Endothelial cell (in vitro differentiated cells): ENCODE data around the gene ATRIP. TPM values are rescaled to one million over a fixed set of nuclear protein-coding genes. Genes with fewer than 3 reads are reported as not detected.

Experiments
- DNase-seq: peaks from one replicate; pipeline ENCODE4 v3.0.0; 2021; ENCODE audit warnings: low spot score
- H3K27ac Mint-ChIP-seq: one replicate; pipeline ENCODE4 v1.8.0; 2021; ENCODE audit warnings: mixed read lengths, inconsistent platforms; ENCODE audit not compliant: unreplicated experiment
- H3K27me3 Mint-ChIP-seq: one replicate; pipeline ENCODE4 v1.8.0; 2021; ENCODE audit warnings: mild to moderate bottlenecking, moderate library complexity, mixed read lengths, inconsistent platforms; ENCODE audit not compliant: unreplicated experiment
- H3K36me3 Mint-ChIP-seq: one replicate; pipeline ENCODE4 v1.8.0; 2021; ENCODE audit warnings: mild to moderate bottlenecking, low read depth, mixed read lengths, inconsistent platforms; ENCODE audit not compliant: unreplicated experiment
- H3K4me1 Mint-ChIP-seq: one replicate; pipeline ENCODE4 v1.8.0; 2021; ENCODE audit warnings: mild to moderate bottlenecking, mixed read lengths, inconsistent platforms; ENCODE audit not compliant: unreplicated experiment
- H3K4me3 Mint-ChIP-seq: one replicate; pipeline ENCODE4 v1.8.0; 2021; ENCODE audit warnings: mild to moderate bottlenecking, mixed read lengths, inconsistent platforms; ENCODE audit not compliant: unreplicated experiment
- H3K9me3 Mint-ChIP-seq: one replicate; pipeline ENCODE4 v1.8.0; 2021; ENCODE audit warnings: mixed read lengths, inconsistent platforms; ENCODE audit not compliant: unreplicated experiment
- total RNA-seq: library from RNA; stranded (reverse); fragmentation: NEBNext Ultra II Directional; extraction: Animal tissue kit (Norgen Biotek cat#: 25700); gene quantifications from one replicate; pipeline ENCODE4 v1.2.1, GENCODE V29; 2021; ENCODE audit not compliant: unreplicated experiment
- TF ChIP-seq, protein P1 (sequence below): fragments of 200-600 bp; sonication (generic); IDR thresholded peaks from one replicate; pipeline ENCODE4 v1.5.0; 2021; ENCODE audit warnings: antibody characterized with exemption; ENCODE audit not compliant: unreplicated experiment

Gene ATRIP
- total RNA-seq, 1 donor from 2014 or later: 11.2 TPM

DNA sequence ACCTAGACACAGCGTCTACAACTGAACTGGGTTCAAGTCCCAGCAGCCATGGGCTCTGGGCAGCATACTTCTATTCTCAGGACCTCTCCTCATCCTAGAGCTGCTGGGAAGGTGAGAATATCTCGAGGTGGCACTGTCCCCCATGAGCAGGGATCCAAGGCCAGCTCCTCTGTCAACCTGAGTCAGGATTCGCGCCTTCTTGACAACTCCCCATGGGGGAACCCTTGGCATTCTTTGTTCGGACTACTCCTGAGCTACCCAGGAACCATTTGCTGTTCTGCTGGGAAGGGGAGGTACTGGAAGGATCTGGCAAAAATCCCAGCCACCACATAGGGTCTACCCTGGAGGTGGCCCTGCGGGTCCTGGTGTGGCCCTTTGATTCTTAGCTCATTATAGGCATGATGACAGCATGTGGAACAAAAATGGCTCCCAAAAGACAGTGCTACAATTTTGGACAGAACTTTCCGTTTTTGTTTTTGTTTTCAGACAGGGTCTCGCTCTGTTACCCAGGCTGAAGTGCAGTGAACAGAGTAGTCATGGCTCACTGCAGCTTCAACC lies 38.9 kb upstream of the ATRIP start:
- H3K4me3 Mint-ChIP-seq: no peak overlapping the region
- H3K4me1 Mint-ChIP-seq: peaks cover 10% of the 10 kb centered on the region
- H3K27ac Mint-ChIP-seq: peak overlapping the region; percentile 48
- peaks cover 38% of the 10 kb centered on the region for H3K36me3 Mint-ChIP-seq
- peaks cover 2% of the 10 kb centered on the region for H3K27me3 Mint-ChIP-seq
- DNase-seq: peak; percentile 2
- TF ChIP-seq, protein P1, sequence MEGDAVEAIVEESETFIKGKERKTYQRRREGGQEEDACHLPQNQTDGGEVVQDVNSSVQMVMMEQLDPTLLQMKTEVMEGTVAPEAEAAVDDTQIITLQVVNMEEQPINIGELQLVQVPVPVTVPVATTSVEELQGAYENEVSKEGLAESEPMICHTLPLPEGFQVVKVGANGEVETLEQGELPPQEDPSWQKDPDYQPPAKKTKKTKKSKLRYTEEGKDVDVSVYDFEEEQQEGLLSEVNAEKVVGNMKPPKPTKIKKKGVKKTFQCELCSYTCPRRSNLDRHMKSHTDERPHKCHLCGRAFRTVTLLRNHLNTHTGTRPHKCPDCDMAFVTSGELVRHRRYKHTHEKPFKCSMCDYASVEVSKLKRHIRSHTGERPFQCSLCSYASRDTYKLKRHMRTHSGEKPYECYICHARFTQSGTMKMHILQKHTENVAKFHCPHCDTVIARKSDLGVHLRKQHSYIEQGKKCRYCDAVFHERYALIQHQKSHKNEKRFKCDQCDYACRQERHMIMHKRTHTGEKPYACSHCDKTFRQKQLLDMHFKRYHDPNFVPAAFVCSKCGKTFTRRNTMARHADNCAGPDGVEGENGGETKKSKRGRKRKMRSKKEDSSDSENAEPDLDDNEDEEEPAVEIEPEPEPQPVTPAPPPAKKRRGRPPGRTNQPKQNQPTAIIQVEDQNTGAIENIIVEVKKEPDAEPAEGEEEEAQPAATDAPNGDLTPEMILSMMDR: no peak
- H3K9me3 Mint-ChIP-seq: no peaks in the 10 kb centered on the region

DNA sequence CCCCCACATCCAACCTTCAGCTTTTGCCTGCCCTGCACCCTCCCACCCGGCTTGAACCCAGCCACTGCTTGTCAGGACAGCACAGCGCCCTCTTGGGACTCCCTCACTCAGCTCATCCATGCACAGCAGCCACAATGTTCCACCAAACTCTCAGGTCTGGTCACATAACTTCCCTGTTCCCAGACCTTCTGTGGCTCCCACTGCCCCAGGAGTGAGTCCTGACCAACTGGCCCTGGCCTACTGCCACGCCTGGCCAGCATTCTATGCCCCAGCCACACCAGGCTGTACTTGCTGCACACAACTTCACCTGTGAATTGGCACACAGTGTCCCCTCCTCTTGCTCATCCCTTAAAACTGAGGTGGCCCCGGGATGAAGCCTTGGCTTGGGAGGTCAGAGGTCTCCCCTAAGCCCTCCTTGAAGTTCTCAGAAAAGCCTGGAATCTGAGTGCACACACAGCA lies 37.7 kb upstream of the ATRIP start:
- H3K36me3 Mint-ChIP-seq: peaks cover 40% of the 10 kb centered on the region
- no peaks in the 10 kb centered on the region for H3K9me3 Mint-ChIP-seq
- TF ChIP-seq, protein P1: no peak
- DNase-seq: no peak
- peaks cover 10% of the 10 kb centered on the region for H3K4me1 Mint-ChIP-seq
- peaks cover 4% of the 10 kb centered on the region for H3K27me3 Mint-ChIP-seq
- H3K4me3 Mint-ChIP-seq: no peak overlapping the region
- H3K27ac Mint-ChIP-seq: no peak overlapping the region

DNA sequence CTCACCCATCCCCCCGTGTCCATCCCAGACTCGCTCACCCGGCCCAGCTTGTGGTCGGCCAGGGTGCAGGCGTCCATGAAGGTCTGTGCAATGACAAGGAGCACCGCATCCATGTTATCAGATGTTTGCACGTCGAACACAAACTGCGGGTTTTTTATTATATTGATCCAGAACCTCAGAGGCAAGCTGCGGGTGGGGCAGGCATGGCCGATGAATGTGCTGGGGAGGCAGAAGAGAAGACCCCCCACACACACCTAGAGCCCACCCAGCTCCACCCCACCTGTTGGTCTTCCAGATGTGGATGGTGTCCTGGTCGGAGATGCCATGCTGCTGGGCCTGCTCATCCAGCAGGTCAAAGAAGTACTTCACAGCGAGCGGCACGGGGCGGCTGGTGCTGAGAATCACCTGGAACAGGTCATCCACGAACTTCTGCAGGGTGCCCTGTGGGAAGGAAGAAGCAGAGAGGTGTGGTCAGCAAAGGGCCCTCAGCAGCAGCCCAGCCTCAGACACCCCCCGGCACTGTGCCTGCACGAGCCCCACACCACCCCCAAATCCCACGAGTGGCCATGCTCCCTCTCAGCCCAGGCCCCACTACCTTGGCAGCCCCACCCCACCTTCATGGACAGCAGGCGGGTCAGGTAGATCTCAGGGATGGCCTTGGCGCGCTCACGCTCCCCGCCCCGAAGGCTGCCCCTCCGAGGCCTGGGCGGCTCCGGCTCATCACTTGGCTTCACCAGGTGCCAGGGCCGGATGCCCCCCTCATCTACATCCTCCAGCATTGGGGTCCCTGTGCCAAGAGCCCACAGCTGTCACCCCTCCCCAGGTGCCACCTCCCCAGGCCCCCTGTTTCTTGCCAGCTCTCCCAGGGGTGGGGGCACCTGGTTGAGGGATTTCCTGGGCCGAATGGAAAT lies 37.0 kb upstream of the ATRIP start:
- peaks cover 4% of the 10 kb centered on the region for H3K27me3 Mint-ChIP-seq
- no peak overlapping the region for H3K27ac Mint-ChIP-seq
- no peak for DNase-seq
- peaks cover 10% of the 10 kb centered on the region for H3K4me1 Mint-ChIP-seq
- H3K36me3 Mint-ChIP-seq: peaks cover 37% of the 10 kb centered on the region
- TF ChIP-seq, protein P1: no peak
- H3K4me3 Mint-ChIP-seq: no peak overlapping the region
- H3K9me3 Mint-ChIP-seq: no peaks in the 10 kb centered on the region

DNA sequence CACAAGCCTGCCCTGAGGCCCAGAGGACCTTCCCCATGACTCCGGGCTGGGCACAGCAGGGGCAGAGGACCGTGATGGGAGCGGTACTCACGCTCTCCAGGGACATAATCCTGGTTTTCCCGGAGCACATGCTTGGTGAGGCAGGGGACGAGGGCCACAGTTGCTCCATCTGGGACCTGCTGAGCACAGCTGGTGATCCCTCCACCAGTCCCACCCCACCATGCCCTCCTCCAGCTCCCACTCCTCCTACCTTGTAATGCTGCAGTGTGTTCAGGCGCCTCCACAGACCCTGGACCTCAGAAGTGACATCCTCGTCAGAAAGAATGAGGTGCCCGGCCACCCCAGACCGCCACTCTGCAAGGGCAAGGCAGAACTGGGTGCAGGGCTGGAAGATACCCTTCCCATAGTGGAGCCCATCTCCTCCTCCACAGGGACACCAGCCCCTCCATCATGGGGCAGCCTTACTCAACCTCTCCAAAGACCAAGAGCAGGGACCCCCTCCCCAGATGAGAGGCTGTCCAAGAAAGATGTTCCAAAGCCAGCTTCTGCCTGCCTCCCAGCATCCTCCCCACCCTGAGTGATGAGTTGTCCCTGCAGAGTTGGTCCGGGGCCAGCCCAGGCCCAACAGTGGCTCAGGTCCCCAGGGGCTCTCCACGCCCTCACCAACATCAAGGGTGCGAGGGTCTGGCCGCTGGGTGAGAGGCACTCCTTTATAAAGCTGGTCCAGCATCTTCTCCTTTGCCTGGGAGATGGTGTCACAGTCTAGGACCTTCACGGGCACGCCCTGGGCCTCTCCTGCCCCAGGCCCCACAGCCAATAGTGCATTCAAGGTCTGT lies 36.1 kb upstream of the ATRIP start:
- Mint-ChIP-seq H3K4me3 (no peak overlapping the region), H3K9me3 (no peaks in the 10 kb centered on the region), H3K27ac (no peak overlapping the region), H3K36me3 (peaks cover 36% of the 10 kb centered on the region), H3K4me1 (peaks cover 10% of the 10 kb centered on the region), H3K27me3 (peaks cover 4% of the 10 kb centered on the region)
- TF ChIP-seq, protein P1: no peak
- no peak for DNase-seq
